Endometrium (tissue), 2 donors: ENCODE data around the gene WWP2.

Source experiments
- FAIRE-seq: peaks from 2 replicates; lab custom pipeline; 2012; peaks lifted over from hg19 to GRCh38; lab: Jason Lieb, UNC
- donor health status: control.
- donor health status: control.

WWP2 gene

DNA sequence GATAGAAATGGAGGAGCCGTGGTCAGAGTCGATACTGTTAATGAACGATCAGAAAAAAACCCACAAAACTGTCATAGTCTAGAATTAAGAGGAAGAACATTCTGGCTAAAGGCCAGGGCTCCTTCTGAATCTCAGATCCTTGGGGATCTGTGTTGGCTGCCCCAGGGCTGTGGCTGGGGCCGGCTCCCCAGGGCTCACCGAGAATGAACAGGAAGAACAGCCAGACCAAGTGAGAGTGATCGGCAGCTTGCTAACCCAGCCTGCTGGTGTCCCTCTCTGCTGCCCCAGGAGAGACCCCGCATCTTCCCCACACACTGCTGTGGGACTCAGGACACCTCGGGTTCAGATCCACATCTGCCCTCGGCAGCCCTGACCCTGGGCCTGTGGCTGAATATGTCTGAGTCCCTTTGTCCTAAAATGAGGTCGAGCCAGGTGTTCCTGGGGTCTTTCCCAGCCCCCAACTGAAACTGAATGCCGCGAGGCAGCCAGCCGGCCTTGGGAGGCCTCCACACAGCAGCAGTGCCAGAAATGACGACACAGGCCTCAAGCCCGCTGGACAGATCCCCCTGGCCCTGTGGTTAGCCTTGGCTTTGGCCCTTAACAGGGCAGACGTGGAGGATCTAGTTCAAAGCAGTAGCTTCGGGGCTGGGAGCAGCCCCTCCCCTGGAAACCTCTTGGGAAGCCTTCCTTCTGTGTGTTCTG is 165.1 kb downstream of the WWP2 start:
- no peak for FAIRE-seq

DNA sequence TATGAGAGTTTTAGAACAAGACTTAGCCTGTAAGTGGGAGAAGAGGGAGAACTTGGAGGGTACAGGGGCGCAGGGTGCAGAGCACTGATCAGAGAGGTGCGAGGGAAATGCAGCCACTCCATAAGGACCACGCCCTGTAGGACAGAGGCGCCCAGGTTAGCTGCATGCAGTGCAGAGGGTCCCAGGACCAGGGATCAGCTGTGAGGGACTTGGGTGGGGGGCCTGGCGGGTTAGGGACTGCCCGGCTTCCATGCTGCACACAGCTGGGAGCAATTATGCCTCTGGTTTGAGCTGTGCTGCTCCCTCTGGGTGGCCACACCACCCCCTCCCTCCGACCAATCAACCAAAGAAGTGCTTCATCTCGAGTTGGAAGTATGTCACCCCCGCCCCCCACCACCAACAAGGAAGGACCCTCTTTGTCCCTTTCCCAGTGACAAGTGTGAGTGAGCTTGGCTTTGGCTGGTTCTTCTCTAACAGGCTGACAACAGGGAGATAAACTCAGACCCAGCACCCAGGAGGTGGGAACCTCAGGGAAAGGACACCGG is 166.8 kb downstream of the WWP2 start:
- FAIRE-seq = no peak

DNA sequence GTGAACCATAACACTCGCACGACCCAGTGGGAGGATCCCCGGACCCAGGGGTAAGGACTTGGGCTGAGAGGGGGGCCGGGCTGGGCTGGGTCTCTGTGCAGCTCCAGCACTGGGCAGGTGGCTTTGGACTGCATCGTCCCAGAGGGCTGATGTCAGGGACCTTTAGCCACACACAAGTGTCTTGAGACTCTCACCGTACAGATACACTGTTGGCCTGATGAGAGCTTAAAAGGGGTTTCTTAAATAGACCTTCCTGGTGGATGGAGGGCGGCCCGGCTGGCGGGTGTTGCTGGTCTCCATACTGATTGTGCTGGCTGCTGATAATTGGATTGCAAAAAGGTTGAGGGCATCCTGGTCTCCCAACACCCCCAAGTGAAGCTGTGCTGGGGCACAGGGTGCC is 167.3 kb downstream of the WWP2 start:
- no peak for FAIRE-seq

DNA sequence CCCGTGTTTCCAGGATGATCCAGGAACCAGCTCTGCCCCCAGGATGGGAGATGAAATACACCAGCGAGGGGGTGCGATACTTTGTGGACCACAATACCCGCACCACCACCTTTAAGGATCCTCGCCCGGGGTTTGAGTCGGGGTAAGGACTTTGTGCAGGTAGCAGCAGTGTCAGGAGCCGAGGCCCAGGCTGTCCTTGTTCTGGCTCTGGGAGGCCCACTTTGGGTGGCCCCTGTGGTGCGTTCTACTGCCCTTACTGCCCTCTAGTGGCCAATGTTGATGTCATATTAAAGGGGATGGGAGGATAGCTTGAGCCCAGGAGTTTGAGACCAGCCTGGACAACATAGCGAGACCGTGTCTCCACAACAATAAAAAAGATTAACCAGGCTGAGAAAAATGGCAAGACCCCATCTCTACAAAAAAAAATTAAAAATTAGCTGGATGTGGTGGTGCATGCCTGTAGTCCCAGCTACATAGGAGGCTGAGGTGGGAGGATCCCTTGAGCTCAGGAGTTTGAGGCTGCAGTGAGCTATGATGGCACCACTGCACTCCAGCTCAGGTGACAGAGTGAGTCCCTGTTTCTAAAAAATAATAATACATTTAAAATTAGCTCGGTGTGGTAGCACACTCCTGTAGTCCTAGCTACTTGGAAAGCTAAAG is 168.1 kb downstream of the WWP2 start:
- no peak for FAIRE-seq

DNA sequence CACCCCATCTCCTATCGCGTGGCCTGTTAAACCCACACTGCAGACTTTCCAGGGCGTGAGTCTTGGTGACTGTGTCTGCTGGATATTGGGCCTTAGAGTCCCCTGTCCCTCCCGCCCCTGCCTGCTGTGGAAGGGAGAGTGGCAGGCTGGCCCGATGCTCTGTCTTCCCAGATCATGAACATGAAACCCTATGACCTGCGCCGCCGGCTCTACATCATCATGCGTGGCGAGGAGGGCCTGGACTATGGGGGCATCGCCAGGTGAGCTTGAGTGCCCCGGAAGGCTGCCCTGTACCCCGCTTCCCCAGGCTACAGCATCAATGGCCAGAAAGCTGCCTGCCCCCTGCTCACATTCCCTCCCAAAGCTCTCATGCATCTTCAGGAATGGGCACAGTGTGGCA is 169.5 kb downstream of the WWP2 start:
- FAIRE-seq = no peak

DNA sequence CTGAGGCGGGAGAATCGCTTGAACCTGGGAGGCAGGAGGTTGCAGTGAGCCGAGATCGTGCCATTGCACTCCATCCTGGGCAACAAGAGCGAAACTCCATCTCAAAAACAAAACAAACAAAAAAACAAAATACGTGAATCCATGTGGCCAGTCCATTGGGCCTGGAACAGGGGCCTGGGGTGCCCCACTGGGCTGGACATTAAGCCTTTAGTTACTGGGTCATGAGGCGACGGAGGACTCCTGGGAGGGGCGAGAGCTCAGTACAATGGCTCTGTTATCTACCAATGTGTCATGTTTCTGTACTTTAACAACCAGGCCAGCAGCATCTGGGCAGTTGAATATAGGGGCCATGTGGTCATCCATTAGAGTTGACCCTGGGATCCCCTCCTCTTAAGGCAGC is 170.1 kb downstream of the WWP2 start:
- no peak for FAIRE-seq

DNA sequence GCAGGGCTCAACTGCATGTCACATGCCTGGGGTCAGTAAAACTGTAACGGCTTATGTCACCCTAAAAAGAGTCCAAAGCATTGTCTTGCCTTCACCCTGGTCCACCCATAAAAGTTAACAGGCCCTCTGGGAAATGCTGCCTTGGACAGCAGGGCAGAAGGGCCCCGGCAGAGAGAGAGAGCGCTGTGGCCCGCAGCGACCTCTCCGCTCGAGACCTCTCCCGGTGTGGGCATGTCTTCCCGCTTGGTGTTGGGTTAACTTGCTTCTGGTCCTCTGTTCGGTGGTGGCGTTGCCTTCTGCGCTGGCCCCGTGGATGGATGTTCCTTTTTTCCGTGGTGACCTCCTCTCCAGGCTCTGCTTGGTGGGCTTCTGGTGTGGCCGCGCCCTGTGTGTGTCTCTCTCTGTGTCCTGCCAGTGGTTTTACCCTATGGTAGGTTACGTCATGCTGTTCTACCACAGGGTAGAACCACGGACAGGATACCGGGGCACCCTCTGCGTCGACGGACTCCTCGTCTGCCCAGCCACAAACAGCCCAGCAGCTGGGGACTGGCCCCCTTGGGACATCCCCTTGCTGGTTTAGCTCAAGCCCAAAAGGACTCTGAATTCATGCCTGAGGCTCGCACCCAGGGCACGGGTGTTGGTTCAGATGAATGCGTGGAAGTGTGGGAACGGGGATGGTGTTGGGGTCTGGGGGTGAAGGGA is 170.7 kb downstream of the WWP2 start:
- no peak for FAIRE-seq

DNA sequence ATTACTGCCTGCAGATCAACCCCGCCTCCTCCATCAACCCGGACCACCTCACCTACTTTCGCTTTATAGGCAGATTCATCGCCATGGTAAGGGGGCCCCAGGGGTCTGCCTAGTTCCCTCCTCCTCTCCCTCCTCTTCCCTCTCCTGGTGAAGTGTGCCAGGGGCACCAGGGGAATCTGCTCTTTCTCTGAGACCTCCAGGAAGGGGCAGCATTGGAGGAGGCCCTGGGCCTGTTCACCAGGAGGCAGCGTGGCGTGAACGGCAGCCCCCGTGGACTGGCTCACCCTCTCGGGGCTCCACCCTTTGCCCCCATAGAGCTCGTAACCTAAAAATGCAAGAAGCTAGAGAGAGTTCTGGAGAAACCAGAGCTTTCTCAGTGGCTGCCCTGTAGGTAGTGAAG is 171.9 kb downstream of the WWP2 start:
- no peak for FAIRE-seq

DNA sequence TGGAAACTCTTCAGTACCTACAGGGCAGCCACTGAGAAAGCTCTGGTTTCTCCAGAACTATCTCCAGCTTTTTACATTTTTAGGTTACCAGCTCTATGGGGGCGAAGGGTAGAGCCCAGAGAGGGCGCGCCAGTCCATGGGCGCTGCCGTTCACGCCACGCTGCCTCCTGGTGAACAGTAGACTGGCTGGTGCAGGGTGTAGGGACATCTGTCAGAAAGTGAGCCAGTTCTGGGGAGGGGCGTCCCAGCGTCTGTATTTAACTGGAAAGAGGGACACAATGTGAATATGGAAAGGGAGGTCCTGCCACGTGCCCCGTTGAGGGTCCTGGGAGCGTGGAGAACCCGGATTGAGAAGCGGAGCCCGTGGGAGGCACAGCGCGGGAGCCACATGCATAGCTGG is 172.6 kb downstream of the WWP2 start:
- FAIRE-seq = no peak

DNA sequence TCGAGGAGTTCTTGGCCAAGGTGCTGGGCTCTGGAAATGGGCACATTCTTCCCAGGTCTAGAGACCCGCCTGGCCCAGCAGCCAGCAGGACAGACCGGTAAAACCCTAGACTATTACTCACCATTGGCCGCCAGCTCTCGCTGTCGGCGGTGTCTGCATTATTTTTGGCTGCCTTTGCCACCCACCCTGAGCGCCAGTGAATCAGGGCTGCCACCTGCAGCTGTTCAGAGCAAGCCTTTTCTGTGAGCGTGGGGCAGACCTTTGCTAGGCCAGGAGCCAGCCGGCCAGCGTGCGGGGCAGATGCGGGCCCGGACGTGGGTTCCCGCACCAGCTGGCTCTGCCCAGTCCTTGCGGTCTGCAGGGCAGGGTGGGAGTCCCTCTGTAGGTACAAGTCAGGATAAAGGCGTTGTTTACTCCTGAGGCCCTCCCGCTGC is 173.2 kb downstream of the WWP2 start:
- no peak for FAIRE-seq

DNA sequence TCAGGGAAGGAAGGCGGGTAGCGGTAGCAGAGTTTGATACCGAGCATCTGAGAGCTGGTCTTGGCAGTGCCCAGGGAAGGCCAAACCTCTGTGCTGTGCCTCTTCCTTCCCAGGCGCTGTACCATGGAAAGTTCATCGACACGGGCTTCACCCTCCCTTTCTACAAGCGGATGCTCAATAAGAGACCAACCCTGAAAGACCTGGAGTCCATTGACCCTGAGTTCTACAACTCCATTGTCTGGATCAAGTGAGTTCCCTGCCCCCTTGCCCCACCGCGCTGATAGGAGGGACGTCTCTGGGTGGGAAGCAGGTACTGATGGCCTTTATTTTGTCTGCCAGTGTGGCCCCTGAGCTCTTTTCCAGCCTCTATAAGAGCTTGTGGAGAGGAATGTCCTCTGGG is 173.6 kb downstream of the WWP2 start:
- no peak for FAIRE-seq

DNA sequence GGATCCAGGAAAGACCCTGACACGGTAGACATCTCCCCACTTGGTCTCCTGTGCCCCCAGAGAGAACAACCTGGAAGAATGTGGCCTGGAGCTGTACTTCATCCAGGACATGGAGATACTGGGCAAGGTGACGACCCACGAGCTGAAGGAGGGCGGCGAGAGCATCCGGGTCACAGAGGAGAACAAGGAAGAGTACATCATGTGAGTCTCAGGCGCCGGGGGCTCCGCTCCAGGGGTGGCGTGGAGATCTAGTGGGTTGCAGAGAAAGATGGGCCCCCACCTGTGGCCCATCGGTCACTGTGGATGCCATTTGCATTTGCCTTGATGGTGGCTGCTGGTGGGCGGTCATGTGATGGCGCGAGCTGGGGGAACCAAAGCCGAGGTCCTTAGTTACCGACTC is 174.1 kb downstream of the WWP2 start:
- FAIRE-seq = no peak

DNA sequence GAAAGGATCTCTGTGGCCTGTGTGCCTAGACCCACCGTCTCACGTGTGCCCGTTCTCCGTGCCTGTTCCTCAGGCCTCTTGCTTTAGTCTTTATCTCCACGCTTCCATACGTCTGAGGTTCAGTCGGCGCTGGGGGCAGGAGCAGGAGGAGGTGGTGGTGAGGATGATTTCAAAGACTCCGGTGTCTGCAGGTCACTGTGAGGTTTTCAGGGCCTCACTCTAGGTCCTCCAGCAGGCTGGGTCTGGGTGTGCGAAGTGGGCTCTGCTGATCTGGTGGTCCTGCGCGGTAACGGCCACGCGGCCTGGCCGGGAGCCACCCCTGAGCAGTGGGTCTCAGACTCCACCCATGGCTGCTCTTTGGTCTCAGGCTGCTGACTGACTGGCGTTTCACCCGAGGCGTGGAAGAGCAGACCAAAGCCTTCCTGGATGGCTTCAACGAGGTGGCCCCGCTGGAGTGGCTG is 174.6 kb downstream of the WWP2 start:
- FAIRE-seq = no peak

DNA sequence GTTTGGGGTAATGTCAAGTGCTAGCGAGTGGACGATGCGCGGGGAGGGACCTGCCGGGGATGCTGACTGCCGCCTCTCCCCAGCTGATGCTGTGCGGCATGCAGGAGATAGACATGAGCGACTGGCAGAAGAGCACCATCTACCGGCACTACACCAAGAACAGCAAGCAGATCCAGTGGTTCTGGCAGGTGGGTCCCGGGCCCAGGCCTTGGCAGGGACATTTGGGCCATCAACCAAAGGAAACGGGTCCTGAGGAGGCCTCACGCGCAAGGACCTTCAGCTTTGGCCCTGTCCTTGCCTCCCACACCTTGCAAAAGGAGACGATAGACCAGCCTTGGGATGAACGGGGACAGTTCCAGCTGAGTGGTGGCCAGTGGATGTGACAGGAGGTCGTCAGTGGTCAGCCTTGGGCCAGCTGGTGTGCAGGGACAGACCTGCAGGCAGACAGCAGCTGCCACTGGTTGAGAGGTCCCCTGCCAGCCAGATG is 175.4 kb downstream of the WWP2 start:
- FAIRE-seq = no peak

DNA sequence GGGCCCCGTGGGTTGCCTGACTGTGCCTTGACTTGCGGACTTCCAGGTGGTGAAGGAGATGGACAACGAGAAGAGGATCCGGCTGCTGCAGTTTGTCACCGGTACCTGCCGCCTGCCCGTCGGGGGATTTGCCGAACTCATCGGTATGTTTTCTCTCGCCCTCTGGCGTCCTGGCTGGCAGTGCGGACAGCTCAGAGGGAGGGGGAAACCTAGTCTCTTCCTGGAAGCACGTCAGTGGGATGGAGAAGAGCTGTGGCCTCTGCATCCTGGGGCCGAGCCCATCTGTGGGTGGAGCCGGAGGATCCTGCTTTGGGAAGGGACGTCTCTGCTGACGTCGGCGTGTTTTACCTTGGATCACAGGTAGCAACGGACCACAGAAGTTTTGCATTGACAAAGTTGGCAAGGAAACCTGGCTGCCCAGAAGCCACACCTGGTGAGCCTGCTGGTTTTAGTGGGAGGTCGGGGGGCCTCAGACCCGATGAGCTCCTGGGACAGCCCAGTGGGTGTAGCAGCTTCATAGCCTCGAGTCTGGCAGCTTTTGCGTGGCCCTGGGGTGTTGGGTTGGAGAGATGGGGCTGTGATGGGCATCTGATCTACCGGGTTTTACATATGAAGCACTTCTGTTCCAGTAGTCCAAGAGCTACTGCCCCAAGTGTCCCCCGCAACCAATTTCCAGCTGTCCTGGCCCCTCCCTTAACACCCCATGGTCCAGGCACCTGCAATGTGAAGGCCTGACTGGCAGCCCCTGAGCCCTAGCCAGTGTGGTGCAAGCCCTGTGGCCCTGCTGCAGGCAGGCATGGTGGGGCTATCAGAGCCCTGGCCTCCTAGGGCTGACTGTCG is 177.1 kb downstream of the WWP2 start:
- no peak for FAIRE-seq

DNA sequence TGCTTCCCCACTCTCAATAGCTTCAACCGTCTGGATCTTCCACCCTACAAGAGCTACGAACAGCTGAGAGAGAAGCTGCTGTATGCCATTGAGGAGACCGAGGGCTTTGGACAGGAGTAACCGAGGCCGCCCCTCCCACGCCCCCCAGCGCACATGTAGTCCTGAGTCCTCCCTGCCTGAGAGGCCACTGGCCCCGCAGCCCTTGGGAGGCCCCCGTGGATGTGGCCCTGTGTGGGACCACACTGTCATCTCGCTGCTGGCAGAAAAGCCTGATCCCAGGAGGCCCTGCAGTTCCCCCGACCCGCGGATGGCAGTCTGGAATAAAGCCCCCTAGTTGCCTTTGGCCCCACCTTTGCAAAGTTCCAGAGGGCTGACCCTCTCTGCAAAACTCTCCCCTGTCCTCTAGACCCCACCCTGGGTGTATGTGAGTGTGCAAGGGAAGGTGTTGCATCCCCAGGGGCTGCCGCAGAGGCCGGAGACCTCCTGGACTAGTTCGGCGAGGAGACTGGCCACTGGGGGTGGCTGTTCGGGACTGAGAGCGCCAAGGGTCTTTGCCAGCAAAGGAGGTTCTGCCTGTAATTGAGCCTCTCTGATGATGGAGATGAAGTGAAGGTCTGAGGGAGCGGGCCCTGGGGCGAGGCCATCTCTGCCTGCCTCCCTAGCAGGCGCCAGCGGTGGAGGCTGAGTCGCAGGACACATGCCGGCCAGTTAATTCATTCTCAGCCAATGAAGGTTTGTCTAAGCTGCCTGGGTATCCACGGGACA is 177.9 kb downstream of the WWP2 start:
- no peak for FAIRE-seq

DNA sequence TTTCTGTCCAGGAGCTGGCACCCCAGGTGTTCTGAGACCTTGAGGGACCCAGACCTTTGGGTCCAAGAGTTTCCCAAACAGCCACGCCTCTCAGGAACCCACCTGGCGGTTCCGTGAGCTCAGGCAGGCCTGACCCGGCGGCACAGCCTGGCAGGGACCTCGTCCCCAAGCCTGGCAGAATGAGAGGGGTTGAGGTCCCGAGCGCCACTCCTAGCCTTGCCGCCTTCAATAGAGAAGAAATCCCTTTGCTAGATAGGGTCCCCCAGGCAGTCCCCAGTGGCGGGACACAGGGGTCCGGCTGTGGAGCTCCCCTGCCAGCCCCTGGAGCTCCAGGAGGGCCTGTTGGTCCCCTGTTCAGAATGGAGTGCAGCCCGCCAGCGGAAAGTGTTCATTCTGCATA is 178.5 kb downstream of the WWP2 start:
- FAIRE-seq = no peak

DNA sequence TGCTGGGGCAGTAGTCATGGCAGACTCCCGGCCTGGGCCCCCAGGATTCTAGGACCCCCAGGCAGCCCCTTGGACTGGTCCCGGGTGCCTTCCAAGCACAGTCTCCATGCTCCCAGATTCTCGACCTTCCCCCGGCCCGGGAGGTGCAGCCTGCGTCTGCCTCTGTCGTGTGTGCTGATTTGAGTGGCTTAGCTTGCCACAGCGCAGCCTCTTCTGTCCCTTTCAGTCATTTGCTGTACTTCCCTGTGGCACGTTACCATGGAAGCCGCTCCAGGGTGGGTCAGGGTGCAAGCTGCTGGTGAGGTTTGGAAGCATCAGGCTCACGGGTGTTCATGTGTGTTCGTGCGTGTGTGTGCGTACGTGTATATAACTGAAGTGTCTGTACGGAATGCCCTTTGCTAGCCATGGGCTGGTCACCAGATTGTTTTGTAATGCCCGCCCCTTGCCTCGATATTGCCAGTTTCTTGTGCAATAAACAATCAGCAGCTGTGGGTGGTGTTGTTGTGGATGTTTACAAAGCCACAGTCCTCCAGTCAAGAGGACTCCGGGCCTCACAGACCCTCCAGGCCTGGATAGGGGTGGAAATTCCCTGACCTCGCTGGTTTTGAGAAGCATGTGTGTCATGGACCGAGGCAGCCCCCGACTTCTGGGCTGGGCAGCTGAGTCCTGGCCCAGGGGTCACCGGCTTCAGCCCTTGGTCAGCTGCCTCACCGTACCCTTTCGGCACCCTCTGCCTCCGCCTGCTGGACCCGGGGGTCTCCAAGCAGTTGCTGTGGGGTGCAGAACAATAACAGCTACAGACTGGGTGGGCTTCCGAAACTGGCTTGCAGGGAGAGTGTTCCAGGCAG is 179.3 kb downstream of the WWP2 start:
- FAIRE-seq = no peak

DNA sequence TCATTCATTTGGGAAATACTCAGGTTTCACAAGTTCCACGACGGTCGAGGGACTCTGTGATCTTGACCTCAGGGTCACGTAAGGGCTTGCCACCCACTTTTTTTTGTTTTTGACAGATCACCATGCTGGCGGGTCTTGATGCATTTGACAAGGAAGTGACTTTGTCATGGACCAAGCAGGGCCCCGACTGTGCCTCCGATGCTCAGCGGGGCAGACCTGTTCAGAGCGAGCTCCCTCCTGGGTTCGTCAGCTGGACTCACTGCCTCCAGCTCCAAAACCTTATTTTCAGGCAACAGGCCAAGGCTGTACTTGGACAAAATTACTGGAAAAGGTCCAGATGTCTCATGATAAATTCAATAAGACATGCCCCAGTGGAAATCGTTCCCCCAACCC is 180.0 kb downstream of the WWP2 start:
- no peak for FAIRE-seq

DNA sequence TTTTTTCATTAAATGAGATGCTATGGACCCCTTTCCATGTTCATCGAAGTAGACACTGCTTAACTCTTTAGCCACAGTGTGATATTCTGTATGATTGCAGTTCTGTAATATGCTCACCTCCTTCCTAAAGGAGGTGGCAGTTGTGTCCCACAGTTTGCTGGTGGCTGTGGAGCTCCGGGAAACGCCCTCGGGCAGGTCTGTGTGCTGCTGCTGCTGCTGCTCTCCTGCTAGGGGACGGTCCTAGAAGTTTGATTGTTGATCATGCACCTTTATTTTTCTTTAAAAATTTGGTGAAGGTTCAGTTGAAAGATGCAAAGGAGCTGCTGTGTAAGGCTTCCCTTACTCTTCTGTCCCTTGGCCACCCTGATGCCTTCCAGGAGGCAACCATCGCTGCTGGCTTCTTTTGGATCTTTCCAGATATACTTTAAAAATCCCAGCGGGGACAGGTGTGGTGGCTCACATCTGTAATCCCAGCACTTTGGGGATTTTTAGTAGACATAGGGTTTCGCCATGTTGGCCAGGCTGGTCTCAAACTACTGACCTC is 180.6 kb downstream of the WWP2 start:
- FAIRE-seq = no peak
